Spleen (tissue), 7 donors: ENCODE data around the gene JAZF1.

Experiments
- CTCF ChIP-seq, 11 experiments: fragments of 200-600 bp in 7 of 11; fragments of 450-650 bp in 4 of 11; sonication (generic) in 4 of 11; IDR thresholded peaks in 8 of 11; conservative IDR thresholded peaks in 3 of 11; 1 replicate in 7 of 11; 2 replicates in 4 of 11; pipeline versions ENCODE4 v1.4.0 to v1.8.0; 2016 to 2021; ENCODE audit warnings: antibody characterized with exemption in 11 of 11, inconsistent platforms in 4 of 11, mild to moderate bottlenecking in 1 of 11
- POLR2A ChIP-seq, 3 donors: fragments of 450-650 bp; IDR thresholded peaks; one replicate each; pipeline ENCODE4 v1.5.1; 2017; ENCODE audit warnings: antibody characterized with exemption in 3 of 3, mild to moderate bottlenecking in 1 of 3
- POLR2AphosphoS5 ChIP-seq, 3 donors: sonication (generic); formaldehyde crosslinking; IDR thresholded peaks; one replicate each; pipeline ENCODE4 v1.5.1; 2017; ENCODE audit warnings: antibody characterized with exemption in 3 of 3
- donor health status: DM: no; HTN: no; CAD: no; lungs with moderate emphysema.
- donor health status: DM: no; HTN: no; CAD: no.
- donor health status: DM: no; HTN: no; CAD: no.

DNA sequence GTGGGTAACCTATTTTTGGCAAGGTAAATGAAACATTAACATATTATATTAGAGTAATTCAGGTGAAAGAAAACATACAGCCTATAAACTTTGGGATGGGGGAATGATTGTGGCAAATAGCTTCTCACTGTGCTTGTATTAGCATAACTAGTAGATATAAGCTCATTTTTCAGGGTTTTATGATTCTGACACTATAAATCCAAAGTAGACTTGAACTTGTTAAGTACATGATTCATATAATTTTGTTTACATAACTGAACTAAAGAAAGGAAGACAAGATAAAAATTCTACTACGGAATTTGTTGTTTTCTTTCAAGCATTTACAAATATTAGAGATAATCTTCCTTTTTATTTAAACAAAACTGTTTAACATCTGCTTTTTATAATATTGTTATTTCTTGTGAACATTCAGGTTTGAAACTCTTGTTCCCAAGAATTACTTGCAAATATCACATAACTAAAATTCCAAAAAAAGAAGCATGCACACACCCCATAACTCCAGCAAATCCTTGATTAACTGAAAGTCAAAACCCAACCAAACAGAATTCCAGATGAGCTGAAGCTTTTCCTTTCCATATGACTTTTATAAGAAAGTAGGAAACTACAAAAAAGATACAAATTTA is 142.3 kb downstream of the JAZF1 start:
- TF ChIP-seq CTCF (IDR thresholded peaks at IDR 0.05 in 8 of 11, conservative IDR thresholded peaks at IDR 0.05 in 3 of 11) (no peak), POLR2AphosphoS5 (IDR thresholded peaks at IDR 0.05) (no peak), POLR2A (IDR thresholded peaks at IDR 0.05) (no peak)
